BJ (cell line): ENCODE results near the gene SLC35F4. TPM values are rescaled to one million over a fixed set of nuclear protein-coding genes. Genes with fewer than 3 reads are reported as not detected.

Source experiments
- CTCF ChIA-PET: fragments of 350-600 bp; formaldehyde crosslinking; extraction: SDS; loops from one replicate; lab custom pipeline; 2021; ENCODE audit warnings: antibody characterized with exemption, inconsistent platforms; lab: Yijun Ruan, JAX
- POLR2A ChIA-PET: fragments of 300-600 bp; sonication (Branson Sonifier 250); formaldehyde crosslinking; extraction: SDS; loops from one replicate; lab custom pipeline; 2021; ENCODE audit warnings: antibody characterized with exemption; lab: Charles Lee
- DNase-seq: peaks from one replicate; pipeline ENCODE4 v3.0.0-alpha.2; 2011; ENCODE audit warnings: low read depth
- H3K27me3 ChIP-seq: 2 replicates; pipeline ENCODE4 v1.6.0; 2011; ENCODE audit warnings: low read length; ENCODE audit not compliant: control insufficient read depth, insufficient read depth
- H3K36me3 ChIP-seq: 2 replicates; pipeline ENCODE4 v1.5.1; 2011; ENCODE audit warnings: low read length; ENCODE audit not compliant: control insufficient read depth, insufficient read depth
- H3K4me3 ChIP-seq: 2 replicates; pipeline ENCODE4 v1.5.1; 2011; ENCODE audit warnings: low read depth, mild to moderate bottlenecking, control low read depth, low read length
- polyA plus RNA-seq: library from polyadenylated mRNA; depleted of rRNA; stranded (reverse); fragments of >200 nt; gene quantifications from 2 replicates; pipeline ENCODE4 v1.2.3, GENCODE V29; 2011
- TF ChIP-seq, protein P1 (sequence below): IDR thresholded peaks from 2 replicates; pipeline ENCODE4 v1.5.1; 2011; ENCODE audit warnings: low read depth, mild to moderate bottlenecking, control low read depth, inconsistent platforms, low read length, moderate library complexity; ENCODE audit not compliant: insufficient read depth

SLC35F4 gene
- polyA plus RNA-seq, 1 experiment: not detected

DNA sequence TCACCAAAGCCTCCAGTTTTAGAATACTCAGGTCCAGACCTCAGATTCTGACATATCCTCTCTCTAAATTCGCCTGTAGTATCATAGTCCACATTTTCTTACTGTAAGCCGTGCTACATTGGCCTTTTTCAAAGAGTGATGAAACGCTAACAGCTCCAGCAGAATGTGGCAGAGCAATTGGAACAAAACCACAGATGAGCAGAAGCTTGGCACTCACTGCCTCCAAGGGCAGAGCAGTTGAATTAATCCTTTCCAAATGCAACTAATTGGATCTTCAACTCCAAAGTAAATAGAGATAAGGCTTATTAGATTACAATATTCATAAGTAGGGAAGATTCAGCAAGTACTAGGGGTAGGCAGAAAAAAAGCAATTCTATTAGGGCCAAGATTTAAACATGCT is 128.3 kb downstream of the SLC35F4 start:
- ChIA-PET CTCF (no interaction called here), POLR2A (no interaction called here)
- TF ChIP-seq, protein P1, sequence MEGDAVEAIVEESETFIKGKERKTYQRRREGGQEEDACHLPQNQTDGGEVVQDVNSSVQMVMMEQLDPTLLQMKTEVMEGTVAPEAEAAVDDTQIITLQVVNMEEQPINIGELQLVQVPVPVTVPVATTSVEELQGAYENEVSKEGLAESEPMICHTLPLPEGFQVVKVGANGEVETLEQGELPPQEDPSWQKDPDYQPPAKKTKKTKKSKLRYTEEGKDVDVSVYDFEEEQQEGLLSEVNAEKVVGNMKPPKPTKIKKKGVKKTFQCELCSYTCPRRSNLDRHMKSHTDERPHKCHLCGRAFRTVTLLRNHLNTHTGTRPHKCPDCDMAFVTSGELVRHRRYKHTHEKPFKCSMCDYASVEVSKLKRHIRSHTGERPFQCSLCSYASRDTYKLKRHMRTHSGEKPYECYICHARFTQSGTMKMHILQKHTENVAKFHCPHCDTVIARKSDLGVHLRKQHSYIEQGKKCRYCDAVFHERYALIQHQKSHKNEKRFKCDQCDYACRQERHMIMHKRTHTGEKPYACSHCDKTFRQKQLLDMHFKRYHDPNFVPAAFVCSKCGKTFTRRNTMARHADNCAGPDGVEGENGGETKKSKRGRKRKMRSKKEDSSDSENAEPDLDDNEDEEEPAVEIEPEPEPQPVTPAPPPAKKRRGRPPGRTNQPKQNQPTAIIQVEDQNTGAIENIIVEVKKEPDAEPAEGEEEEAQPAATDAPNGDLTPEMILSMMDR: no peak
- no peak overlapping the region for H3K4me3 ChIP-seq
- H3K36me3 ChIP-seq: no peaks in the 10 kb centered on the region
- H3K27me3 ChIP-seq: no peaks in the 10 kb centered on the region
- DNase-seq: no peak

DNA sequence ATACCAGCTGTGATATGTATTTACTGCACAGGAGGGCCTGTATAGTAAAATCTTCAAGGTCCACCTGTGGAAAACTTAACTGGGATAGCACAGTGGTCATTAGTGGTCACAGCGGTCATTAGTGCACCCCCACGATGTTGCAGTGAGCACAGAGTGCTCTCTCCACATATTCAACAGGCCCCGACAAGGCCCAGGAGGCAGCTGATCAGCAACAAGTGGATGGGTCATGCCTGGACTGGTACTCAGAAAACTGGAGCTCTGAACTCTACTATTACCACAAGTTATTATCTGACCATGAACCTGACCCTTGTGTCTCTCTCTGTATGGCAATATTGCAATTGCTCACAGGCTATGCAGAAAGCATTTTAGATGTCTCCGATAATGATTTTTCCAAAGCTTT is 129.5 kb downstream of the SLC35F4 start:
- Histone ChIP-seq H3K27me3 (no peaks in the 10 kb centered on the region), H3K4me3 (no peak overlapping the region), H3K36me3 (no peaks in the 10 kb centered on the region)
- CTCF ChIA-PET: no interaction called here
- TF ChIP-seq, protein P1: no peak
- POLR2A ChIA-PET: no interaction called here
- DNase-seq: no peak

DNA sequence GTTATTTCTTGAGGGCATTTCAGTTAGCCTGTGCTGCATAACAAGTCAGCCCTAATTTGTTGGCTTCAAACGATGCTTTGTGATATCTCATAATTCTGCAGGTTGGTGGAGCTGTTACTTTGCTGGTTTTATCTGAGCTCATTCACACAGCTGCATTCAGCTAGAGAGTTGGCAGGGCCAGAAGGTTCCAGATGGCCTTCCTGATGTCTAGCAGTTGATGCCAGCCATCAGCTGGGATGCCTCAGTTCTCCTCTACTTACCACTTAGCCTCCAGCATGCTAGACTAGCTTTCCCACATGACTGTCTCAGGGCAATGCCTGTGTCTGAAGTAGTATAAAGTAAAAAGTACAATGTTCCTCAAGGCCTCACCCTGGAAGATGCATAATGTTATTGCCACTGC is 130.6 kb downstream of the SLC35F4 start:
- DNase-seq: no peak
- Histone ChIP-seq H3K4me3 (no peak overlapping the region), H3K27me3 (no peaks in the 10 kb centered on the region), H3K36me3 (no peaks in the 10 kb centered on the region)
- ChIA-PET CTCF (interaction anchor here (0.8 to 1.2 kb wide), 2 partner anchors 13 to 47 kb away, joined by 3 read pairs; no protein-coding TSS in a partner anchor), POLR2A (no interaction called here)
- TF ChIP-seq, protein P1: no peak

DNA sequence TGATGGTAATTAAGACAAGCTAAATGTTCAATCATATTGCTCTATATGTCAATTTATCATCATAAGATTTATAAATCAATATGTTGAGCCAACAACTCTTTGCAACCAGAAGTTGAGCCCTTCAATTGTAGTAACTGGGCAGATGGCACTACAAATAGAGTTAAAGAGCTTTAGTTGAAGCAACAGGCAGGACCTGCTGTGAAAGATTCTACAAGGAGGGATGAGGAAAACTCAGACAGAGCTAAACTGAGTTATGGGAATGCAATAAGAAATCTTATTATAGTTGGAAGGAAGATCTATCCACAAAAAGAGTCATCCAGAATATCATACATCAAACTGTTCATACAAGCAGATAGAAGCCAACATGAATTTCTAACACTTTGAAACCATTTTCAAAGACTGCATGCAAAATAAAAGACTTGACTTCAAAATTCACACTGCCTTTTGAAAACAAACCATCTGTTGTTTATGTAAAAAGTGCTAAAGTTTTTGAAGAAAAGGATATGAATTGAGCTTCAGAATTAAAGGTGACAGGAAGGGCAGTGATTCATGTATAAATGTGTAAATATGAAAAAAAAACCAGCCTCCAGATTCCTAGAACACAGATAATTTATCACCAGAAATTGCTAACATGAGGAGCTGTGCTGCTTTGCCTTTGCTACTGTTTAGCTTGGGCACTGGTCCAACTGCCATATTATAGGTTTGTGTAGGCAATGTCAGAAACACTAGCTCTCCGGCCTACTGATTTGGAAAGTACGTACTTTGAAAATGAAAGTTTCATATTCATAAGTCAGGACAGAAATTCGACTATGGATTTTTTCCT is 133.2 kb downstream of the SLC35F4 start:
- TF ChIP-seq, protein P1: no peak
- Histone ChIP-seq H3K4me3 (no peak overlapping the region), H3K27me3 (no peaks in the 10 kb centered on the region), H3K36me3 (no peaks in the 10 kb centered on the region)
- DNase-seq: no peak
- CTCF ChIA-PET: interaction anchor here (0.6 to 1.2 kb wide), 2 partner anchors 10 to 50 kb away, joined by 3 to 5 read pairs; no protein-coding TSS in a partner anchor
- POLR2A ChIA-PET: no interaction called here
